ENCODE results near the gene MYRF.

Gene MYRF

DNA sequence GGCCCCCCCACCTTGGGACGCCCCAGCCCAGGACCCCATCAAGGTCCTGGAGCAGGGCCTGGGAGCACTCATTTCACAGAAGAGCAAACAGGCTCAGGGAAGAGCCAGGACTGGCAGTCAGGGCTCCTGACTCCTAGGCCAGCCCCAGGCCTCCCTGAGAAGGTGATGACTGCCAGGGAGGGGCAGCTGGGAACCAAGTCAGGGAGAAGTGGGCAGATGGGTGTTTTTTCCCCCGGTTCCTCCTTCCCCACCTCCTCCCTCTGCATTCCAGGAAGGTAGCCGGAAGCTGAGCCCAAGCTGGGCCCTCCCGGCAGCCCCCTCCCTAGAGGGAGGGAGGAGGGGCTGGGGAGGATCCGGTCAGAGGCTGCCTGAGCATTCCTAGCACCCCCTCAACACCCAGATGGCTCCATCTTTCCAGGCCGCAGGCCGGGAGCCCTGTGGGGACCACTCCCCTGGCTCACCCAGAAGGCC lies 19.6 kb downstream of the MYRF start:
- H3K9me3 Mint-ChIP-seq = no peaks in the 10 kb centered on the region
- no peak for ATAC-seq
- peaks cover 18% of the 10 kb centered on the region for H3K4me1 Mint-ChIP-seq
- DNase-seq = no peak
- H3K4me3 Mint-ChIP-seq = no peak overlapping the region
- peaks cover 7% of the 10 kb centered on the region for H3K27me3 Mint-ChIP-seq
- H3K27ac Mint-ChIP-seq = peak overlapping the region; percentile 19 to 42

GRCh38 chr11:61773356-61773755 lies 20.9 kb downstream of the MYRF start:
- Mint-ChIP-seq H3K9me3 (no peaks in the 10 kb centered on the region), H3K4me1 (peaks cover 27% of the 10 kb centered on the region), H3K4me3 (no peak overlapping the region), H3K27me3 (peaks cover 15% of the 10 kb centered on the region), H3K27ac (no peak overlapping the region)
- ATAC-seq = no peak
- DNase-seq = no peak

- DNase-seq (no peak), ATAC-seq (no peak)
- Mint-ChIP-seq H3K4me1 (peaks cover 25% of the 10 kb centered on the region), H3K27ac (peak overlapping the region in 1 of 2 donors; percentile 34), H3K9me3 (no peaks in the 10 kb centered on the region), H3K4me3 (no peak overlapping the region), H3K27me3 (peaks cover 19% of the 10 kb centered on the region)
Measured at GRCh38 chr11:61773809-61774208, 21.4 kb downstream of the MYRF start.

GRCh38 chr11:61774411-61774810 lies 22.0 kb downstream of the MYRF start:
- no peak for ATAC-seq
- Mint-ChIP-seq H3K27ac (no peak overlapping the region), H3K27me3 (peaks cover 21% of the 10 kb centered on the region), H3K4me3 (no peak overlapping the region), H3K9me3 (no peaks in the 10 kb centered on the region), H3K4me1 (peaks cover 26% of the 10 kb centered on the region)
- no peak for DNase-seq

- Mint-ChIP-seq H3K9me3 (no peaks in the 10 kb centered on the region), H3K27me3 (peaks cover 21% of the 10 kb centered on the region), H3K4me3 (no peak overlapping the region), H3K4me1 (peaks cover 26% of the 10 kb centered on the region), H3K27ac (no peak overlapping the region)
- ATAC-seq = no peak
- DNase-seq = no peak
Measured at GRCh38 chr11:61775106-61775505, 22.7 kb downstream of the MYRF start.

- no peaks in the 10 kb centered on the region for H3K9me3 Mint-ChIP-seq
- peaks cover 26% of the 10 kb centered on the region for H3K4me1 Mint-ChIP-seq
- DNase-seq (no peak), ATAC-seq (no peak)
- H3K27me3 Mint-ChIP-seq = peaks cover 21% of the 10 kb centered on the region
- H3K27ac Mint-ChIP-seq = no peak overlapping the region
- no peak overlapping the region for H3K4me3 Mint-ChIP-seq
Measured at GRCh38 chr11:61775606-61776554, 23.4 kb downstream of the MYRF start.

DNA sequence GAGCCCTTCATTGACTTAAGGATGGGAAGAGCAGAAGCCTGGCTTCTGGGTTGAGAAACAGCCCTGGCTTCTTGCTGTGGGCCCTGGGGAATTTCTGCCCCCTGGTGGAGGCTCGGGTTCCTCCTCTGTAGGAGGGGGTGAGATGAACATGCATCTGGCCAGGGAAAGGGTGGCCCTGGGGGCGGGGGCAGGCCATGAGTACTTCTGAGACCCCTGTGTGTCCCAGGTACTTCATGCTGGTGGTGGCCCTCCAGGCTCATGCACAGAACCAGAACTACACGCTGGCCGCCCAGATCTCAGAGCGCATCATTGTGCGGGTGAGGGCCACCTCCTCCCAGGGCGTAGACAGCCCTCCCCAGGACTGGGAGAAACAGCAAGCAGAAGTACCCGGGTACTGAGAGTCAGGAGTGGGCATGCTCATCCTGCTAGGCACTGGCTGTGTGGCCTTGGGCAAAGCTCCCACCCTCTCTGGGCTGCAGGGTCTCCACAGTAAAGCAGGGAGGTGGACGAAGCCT lies 24.2 kb downstream of the MYRF start:
- Mint-ChIP-seq H3K27me3 (peaks cover 21% of the 10 kb centered on the region), H3K4me3 (peak overlapping the region; percentile 37 to 43), H3K4me1 (peaks cover 26% of the 10 kb centered on the region), H3K9me3 (no peaks in the 10 kb centered on the region), H3K27ac (peak overlapping the region in 1 of 2 donors; percentile 60)
- ATAC-seq (peak; percentile 72), DNase-seq (peak; percentile 60 to 68)

DNA sequence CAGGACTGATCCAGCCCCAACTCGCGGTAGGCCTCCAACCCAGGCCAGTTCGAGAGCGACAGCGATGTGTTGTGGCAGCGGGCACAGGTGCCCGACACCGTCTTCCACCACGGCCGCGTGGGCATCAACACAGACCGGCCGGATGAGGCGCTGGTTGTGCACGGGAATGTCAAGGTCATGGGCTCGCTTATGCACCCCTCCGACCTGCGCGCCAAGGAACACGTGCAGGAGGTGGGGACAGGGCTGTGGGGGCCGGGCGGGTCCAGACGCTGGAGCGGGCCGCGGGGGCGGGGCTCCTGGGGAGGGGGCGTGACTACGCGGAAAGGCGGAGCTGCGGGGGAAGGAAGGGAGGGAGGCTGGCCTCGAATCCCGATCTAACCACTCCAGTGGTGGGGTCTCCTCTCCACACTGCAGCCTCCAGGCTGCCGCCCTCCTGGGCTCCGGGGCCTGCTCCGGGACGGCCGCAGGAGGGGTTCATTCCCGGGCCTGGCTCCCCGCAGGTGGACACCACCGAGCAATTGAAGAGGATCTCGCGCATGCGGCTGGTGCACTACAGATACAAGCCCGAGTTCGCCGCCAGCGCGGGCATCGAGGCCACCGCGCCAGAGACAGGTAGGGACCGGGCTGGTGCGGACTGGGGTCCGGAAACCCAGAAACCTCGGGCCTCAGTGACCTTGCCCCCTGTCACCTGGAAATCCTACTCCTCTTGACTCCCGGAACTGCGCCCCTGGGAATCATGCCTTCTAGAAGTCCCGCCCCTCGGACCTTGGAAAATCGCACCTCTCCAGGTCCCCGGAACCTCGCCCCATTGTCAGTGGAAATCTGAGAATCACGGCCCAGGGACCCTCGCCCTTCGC lies 25.0 kb downstream of the MYRF start:
- Mint-ChIP-seq H3K27me3 (peaks cover 21% of the 10 kb centered on the region), H3K4me1 (peaks cover 26% of the 10 kb centered on the region), H3K27ac (peak overlapping the region in 1 of 2 donors; percentile 67), H3K9me3 (no peaks in the 10 kb centered on the region), H3K4me3 (peak overlapping the region in 1 of 2 donors; percentile 43)
- peak; percentile 32 to 34 for DNase-seq
- peak; percentile 24 for ATAC-seq

GRCh38 chr11:61778357-61778886 lies 26.0 kb downstream of the MYRF start:
- ATAC-seq = no peak
- no peaks in the 10 kb centered on the region for H3K9me3 Mint-ChIP-seq
- H3K27ac Mint-ChIP-seq = no peak overlapping the region
- H3K27me3 Mint-ChIP-seq = peaks cover 21% of the 10 kb centered on the region
- H3K4me3 Mint-ChIP-seq = no peak overlapping the region
- DNase-seq = no peak
- peaks cover 26% of the 10 kb centered on the region for H3K4me1 Mint-ChIP-seq

- H3K9me3 Mint-ChIP-seq = no peaks in the 10 kb centered on the region
Measured at GRCh38 chr11:61778920-61779650, 26.6 kb downstream of the MYRF start.

GRCh38 chr11:61779666-61780525 lies 27.5 kb downstream of the MYRF start:
- Mint-ChIP-seq H3K4me3 (no peak overlapping the region), H3K27ac (no peak overlapping the region)

More at GRCh38 chr11:61778920-61779650, 26.6 kb downstream of the MYRF start:
- H3K4me1 Mint-ChIP-seq = peaks cover 26% of the 10 kb centered on the region
- H3K4me3 Mint-ChIP-seq = no peak overlapping the region
- no peak for ATAC-seq
- no peak overlapping the region for H3K27ac Mint-ChIP-seq
- DNase-seq = no peak
- peaks cover 21% of the 10 kb centered on the region for H3K27me3 Mint-ChIP-seq

GRCh38 chr11:61780581-61781162 lies 28.2 kb downstream of the MYRF start:
- DNase-seq (no peak), ATAC-seq (no peak)
- Mint-ChIP-seq H3K27ac (no peak overlapping the region), H3K27me3 (peaks cover 21% of the 10 kb centered on the region), H3K9me3 (no peaks in the 10 kb centered on the region), H3K4me1 (peaks cover 26% of the 10 kb centered on the region), H3K4me3 (no peak overlapping the region)

More at GRCh38 chr11:61779666-61780525, 27.5 kb downstream of the MYRF start:
- DNase-seq (no peak), ATAC-seq (no peak)
- Mint-ChIP-seq H3K27me3 (peaks cover 21% of the 10 kb centered on the region), H3K4me1 (peaks cover 26% of the 10 kb centered on the region), H3K9me3 (no peaks in the 10 kb centered on the region)

DNA sequence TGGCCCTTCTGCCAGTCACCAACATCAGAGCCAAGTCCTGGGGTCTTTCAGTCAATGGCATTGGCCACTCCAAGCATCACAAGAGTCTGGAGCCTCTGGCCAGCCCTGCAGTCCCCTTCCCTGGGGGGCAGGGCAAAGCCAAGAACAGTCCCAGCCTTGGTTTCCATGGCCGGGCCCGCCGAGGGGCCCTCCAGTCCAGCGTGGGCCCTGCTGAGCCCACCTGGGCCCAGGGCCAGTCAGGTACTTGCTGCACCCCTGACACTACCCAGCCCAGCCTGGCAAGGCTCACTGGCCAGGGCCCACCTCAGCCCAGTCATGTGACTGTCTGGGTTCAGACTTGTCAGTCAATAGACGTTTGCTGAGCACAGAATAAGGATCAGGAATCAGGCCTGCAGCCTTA lies 29.1 kb downstream of the MYRF start:
- no peak for ATAC-seq
- DNase-seq = no peak
- Mint-ChIP-seq H3K4me1 (peaks cover 22% of the 10 kb centered on the region), H3K27ac (no peak overlapping the region), H3K9me3 (no peaks in the 10 kb centered on the region), H3K27me3 (peaks cover 17% of the 10 kb centered on the region), H3K4me3 (no peak overlapping the region)

GRCh38 chr11:61782299-61782698 lies 29.9 kb downstream of the MYRF start:
- Mint-ChIP-seq H3K4me1 (peaks cover 14% of the 10 kb centered on the region), H3K27me3 (peaks cover 14% of the 10 kb centered on the region), H3K27ac (no peak overlapping the region), H3K9me3 (no peaks in the 10 kb centered on the region), H3K4me3 (no peak overlapping the region)
- ATAC-seq = no peak
- no peak for DNase-seq
